ENCODE data around the gene SORBS1. TPM values are rescaled to one million over a fixed set of nuclear protein-coding genes. Genes with fewer than 3 reads are reported as not detected.
A peak's percentile ranks its signal among the peaks of the same experiment; 100 is the strongest.

The SORBS1 gene
- total RNA-seq, 1 experiment from 2014 or later, result 2.7 TPM

DNA sequence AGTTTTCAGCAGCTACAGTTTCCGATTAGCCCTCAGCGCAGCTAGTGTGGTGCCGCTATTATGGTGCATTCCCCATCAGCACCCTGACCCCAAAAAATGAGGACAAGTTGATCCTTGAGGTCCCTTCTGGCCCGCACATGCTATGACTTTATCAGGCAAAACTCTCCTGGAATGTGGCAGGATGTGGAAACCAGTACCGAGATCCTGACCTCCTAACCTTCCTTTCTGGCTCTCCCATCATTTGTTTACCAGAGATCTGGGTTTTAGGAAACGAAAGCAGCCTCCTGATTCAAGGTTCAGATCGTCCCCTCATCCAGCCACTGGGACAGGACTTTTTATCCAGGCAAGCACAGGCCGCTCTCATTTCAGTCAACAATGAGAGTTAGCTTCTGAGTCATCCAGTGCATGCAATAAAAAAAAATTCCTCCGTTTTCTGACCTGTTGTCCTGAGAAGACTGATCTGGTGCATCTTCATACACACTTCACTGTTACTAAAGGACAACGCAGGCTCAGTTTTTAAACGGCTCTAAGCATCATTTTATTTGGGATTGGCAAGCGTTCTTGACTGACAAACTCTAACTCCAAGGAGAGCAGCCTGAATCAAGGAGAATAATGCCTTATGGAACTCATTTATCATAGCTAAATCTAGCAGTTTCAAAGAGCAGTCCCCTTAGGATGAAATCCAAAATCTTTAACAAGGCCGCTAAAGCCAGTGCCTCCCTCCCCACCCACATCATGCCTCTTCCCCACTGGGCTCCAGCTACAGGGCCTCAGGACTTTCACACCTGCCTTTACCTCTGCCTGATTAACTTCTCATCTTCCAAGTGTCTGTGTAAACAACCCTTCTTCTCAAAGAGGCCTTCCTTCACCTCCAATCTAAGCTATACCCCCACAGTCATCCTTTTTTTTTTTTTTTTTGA, 287.5 kb downstream of the SORBS1 start:
- in situ Hi-C loops (cut with HindIII; ENCODE audit: low pct_unique_long_range_greater_than_20kb, low sequenced_read_pairs), result no loop called here
- DNase-seq (ENCODE audit: low read depth), result peak; percentile 61

DNA sequence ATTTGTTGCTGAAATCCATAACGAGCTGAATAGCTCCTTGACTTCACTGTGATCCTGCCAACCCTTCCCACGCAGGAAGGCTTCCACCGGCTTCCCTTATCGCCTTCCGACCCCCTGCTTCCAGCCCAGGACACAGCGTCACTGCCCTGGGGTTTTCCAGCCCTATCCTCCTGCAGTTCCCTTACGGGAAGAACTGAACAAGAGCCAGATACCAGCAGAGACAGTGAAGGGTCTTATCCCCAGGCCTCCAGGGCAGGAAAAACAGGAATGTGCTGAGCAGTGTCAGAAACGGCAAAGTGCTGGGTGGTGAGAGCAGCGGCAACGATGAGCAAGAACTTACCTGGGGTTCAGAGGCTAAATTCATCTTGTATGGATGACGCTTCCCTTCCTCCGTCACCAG, 292.7 kb downstream of the SORBS1 start:
- in situ Hi-C loops (cut with HindIII; ENCODE audit: low pct_unique_long_range_greater_than_20kb, low sequenced_read_pairs), result no loop called here
- no peak for DNase-seq (ENCODE audit: low read depth)

DNA sequence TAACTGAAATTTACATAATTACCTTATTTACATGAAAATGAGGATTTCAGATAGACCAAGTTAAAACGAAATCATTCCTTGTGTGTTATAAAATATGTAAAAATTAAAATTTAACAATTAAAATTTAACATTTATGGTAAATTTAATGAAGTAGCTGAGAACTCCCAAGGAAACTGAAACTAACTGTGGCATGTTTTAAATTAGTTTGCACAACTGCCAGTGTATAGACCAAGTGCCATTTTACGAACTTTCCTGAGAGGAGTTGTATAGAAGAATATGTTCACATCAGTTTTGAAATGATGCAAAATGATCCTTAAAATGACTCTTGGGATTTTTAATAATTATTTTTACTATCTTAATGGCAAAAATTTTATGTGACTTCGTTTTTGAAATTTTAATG, 293.9 kb downstream of the SORBS1 start:
- no peak for DNase-seq (ENCODE audit: low read depth)
- in situ Hi-C loops (cut with HindIII; ENCODE audit: low pct_unique_long_range_greater_than_20kb, low sequenced_read_pairs), result no loop called here

GRCh38 chr10:95266674-95267095, 294.5 kb downstream of the SORBS1 start:
- peak; percentile 82 for DNase-seq (ENCODE audit: low read depth)
- in situ Hi-C loops (cut with HindIII; ENCODE audit: low pct_unique_long_range_greater_than_20kb, low sequenced_read_pairs), result no loop called here

- in situ Hi-C loops (cut with HindIII; ENCODE audit: low pct_unique_long_range_greater_than_20kb, low sequenced_read_pairs), result no loop called here
Observed at GRCh38 chr10:95265572-95265971, 295.6 kb downstream of the SORBS1 start.

GRCh38 chr10:95264227-95265051, 296.7 kb downstream of the SORBS1 start:
- DNase-seq (ENCODE audit: low read depth), result peak; percentile 28
- in situ Hi-C loops (cut with HindIII; ENCODE audit: low pct_unique_long_range_greater_than_20kb, low sequenced_read_pairs), result no loop called here

More at GRCh38 chr10:95265572-95265971, 295.6 kb downstream of the SORBS1 start:
- DNase-seq (ENCODE audit: low read depth), result no peak

- in situ Hi-C loops (cut with HindIII; ENCODE audit: low pct_unique_long_range_greater_than_20kb, low sequenced_read_pairs), result no loop called here
- DNase-seq (ENCODE audit: low read depth), result no peak
Observed at GRCh38 chr10:95263864-95264226, 297.3 kb downstream of the SORBS1 start.

- in situ Hi-C loops (cut with HindIII; ENCODE audit: low pct_unique_long_range_greater_than_20kb, low sequenced_read_pairs), result no loop called here
- DNase-seq (ENCODE audit: low read depth), result no peak
Observed at GRCh38 chr10:95262763-95263518, 298.2 kb downstream of the SORBS1 start.

GRCh38 chr10:95261926-95262325, 299.2 kb downstream of the SORBS1 start:
- in situ Hi-C loops (cut with HindIII; ENCODE audit: low pct_unique_long_range_greater_than_20kb, low sequenced_read_pairs), result no loop called here
- no peak for DNase-seq (ENCODE audit: low read depth)

Other genes with a start within 250 kb of the SORBS1 start
- gene ALDH18A1, start 95.3 kb upstream of the SORBS1 start, total RNA-seq (2014; rRNA removed; shearing (Covaris generic); ENCODE audit: low replicate concordance), result 168 and 184 TPM in 2 replicates
- gene TCTN3, start 132.6 kb upstream of the SORBS1 start, total RNA-seq (2014; rRNA removed; shearing (Covaris generic); ENCODE audit: low replicate concordance), result 44.7 and 45.5 TPM in 2 replicates
- 0.03 TPM in 1 of 2 replicates, not detected in the other for gene ENTPD1, start 194.8 kb upstream of the SORBS1 start, total RNA-seq (2014; rRNA removed; shearing (Covaris generic); ENCODE audit: low replicate concordance)